Endodermal cell (in vitro differentiated cells): ENCODE measurements around the gene HACE1. TPM values are rescaled to one million over a fixed set of nuclear protein-coding genes. Genes with fewer than 3 reads are reported as not detected.
A peak's percentile ranks its signal among the peaks of the same experiment; 100 is the strongest.

Experiments
- DNase-seq: peaks from one replicate; pipeline ENCODE4 v3.0.0-alpha.2; 2017
- H3K27ac ChIP-seq: 2 replicates; pipeline ENCODE4 v1.5.1; 2013; ENCODE audit warnings: mild to moderate bottlenecking, low read depth, low read length, moderate library complexity
- H3K27me3 ChIP-seq: 2 replicates; pipeline ENCODE4 v1.6.1; 2013; ENCODE audit warnings: mild to moderate bottlenecking, low read length, moderate library complexity; ENCODE audit not compliant: insufficient read depth, control insufficient read depth, poor library complexity, severe bottlenecking
- H3K36me3 ChIP-seq: 2 replicates; pipeline ENCODE4 v1.7.0; 2013; ENCODE audit warnings: mild to moderate bottlenecking, low read length, moderate library complexity; ENCODE audit not compliant: control insufficient read depth, insufficient read depth
- H3K4me1 ChIP-seq: one replicate; pipeline ENCODE4 v1.7.0; 2013; ENCODE audit warnings: low read length; ENCODE audit not compliant: control insufficient read depth, insufficient read depth
- H3K4me3 ChIP-seq: 2 replicates; pipeline ENCODE4 v1.5.1; 2013; ENCODE audit warnings: mild to moderate bottlenecking, low read length, moderate library complexity
- H3K9ac ChIP-seq: 2 replicates; pipeline ENCODE4 v1.6.1; 2013; ENCODE audit warnings: mild to moderate bottlenecking, low read length, moderate library complexity; ENCODE audit not compliant: poor library complexity, severe bottlenecking; ENCODE audit errors: extremely low read depth
- H3K9me3 ChIP-seq: 2 replicates; pipeline ENCODE4 v1.6.1; 2013; ENCODE audit warnings: mild to moderate bottlenecking, low read length, moderate library complexity; ENCODE audit not compliant: control insufficient read depth
- H3K27ac Mint-ChIP-seq: 2 replicates; pipeline ENCODE4 v1.8.0; 2020; ENCODE audit warnings: mixed read lengths
- H3K27me3 Mint-ChIP-seq: 2 replicates; pipeline ENCODE4 v1.8.0; 2021; ENCODE audit warnings: mild to moderate bottlenecking, mixed read lengths; ENCODE audit not compliant: insufficient read depth
- H3K36me3 Mint-ChIP-seq: 2 replicates; pipeline ENCODE4 v1.8.0; 2020; ENCODE audit warnings: low read depth, mixed read lengths
- H3K4me1 Mint-ChIP-seq: 2 replicates; pipeline ENCODE4 v1.8.0; 2020; ENCODE audit warnings: mixed read lengths
- H3K4me3 Mint-ChIP-seq: 2 replicates; pipeline ENCODE4 v1.8.0; 2020; ENCODE audit warnings: mild to moderate bottlenecking, moderate library complexity, mixed read lengths
- H3K9me3 Mint-ChIP-seq: 2 replicates; pipeline ENCODE4 v1.8.0; 2020; ENCODE audit warnings: mild to moderate bottlenecking, mixed read lengths
- WGBS, 2 experiments: methylation state at CpG; one replicate each; pipeline versions ENCODE4 v1.1.5 to v1.1.7; 2013; ENCODE audit warnings: missing lambda C conversion rate in 2 of 2, mixed read lengths in 1 of 2; ENCODE audit not compliant: insufficient coverage in 1 of 2, insufficient read length in 1 of 2; 5-methylcytosine and 5-hydroxymethylcytosine counted together
- total RNA-seq, 2 donors: library from RNA; stranded (reverse); fragmentation: NEBNext Ultra II Directional in 1 of 2; extraction: Animal tissue kit (Norgen Biotek cat#: 25700) in 1 of 2; gene quantifications; 2 replicates in 1 of 2; 3 replicates in 1 of 2; pipeline ENCODE4 v1.2.1, GENCODE V29; 2021
- TF ChIP-seq, protein P1 (sequence below): fragments of 200-600 bp; sonication (generic); conservative IDR thresholded peaks from 2 replicates; pipeline ENCODE4 v1.5.0; 2021; ENCODE audit warnings: antibody characterized with exemption, mild to moderate bottlenecking

Gene HACE1
- total RNA-seq, 2 donors from 2014 or later = 23.7 to 30.1 TPM

DNA sequence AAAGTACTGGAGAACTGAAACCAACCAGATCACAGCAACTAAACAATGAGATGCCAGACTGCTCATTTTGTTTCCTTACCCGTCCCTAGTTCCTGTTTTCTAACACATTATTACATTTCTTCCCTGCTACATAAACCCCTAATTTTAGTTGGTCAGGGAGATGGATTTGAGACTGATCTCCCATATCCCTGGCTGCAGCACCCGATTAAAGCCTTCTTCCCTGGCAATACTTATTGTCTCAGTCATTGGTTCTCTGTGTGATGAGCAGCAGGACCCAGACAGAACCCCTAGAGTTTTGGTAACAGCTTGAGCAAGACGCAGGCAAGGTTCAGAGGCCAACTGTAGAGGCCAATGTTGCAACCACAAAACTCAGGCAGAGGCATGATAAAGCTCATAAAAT, 28.3 kb upstream of the HACE1 start:
- Mint-ChIP-seq H3K36me3 (no peaks in the 10 kb centered on the region), H3K9me3 (peaks cover 20% of the 10 kb centered on the region), H3K27me3 (no peaks in the 10 kb centered on the region), H3K4me3 (no peak overlapping the region), H3K27ac (no peak overlapping the region), H3K4me1 (no peaks in the 10 kb centered on the region)
- Histone ChIP-seq H3K4me3 (no peak overlapping the region), H3K27ac (no peak overlapping the region), H3K4me1 (no peaks in the 10 kb centered on the region), H3K9me3 (peaks cover 15% of the 10 kb centered on the region), H3K27me3 (no peaks in the 10 kb centered on the region), H3K9ac (no peak overlapping the region), H3K36me3 (no peaks in the 10 kb centered on the region)
- 82 to 95% methylated on average over 2 to 3 of the region's 3 CpGs for WGBS, 2 experiments
- TF ChIP-seq, protein P1, sequence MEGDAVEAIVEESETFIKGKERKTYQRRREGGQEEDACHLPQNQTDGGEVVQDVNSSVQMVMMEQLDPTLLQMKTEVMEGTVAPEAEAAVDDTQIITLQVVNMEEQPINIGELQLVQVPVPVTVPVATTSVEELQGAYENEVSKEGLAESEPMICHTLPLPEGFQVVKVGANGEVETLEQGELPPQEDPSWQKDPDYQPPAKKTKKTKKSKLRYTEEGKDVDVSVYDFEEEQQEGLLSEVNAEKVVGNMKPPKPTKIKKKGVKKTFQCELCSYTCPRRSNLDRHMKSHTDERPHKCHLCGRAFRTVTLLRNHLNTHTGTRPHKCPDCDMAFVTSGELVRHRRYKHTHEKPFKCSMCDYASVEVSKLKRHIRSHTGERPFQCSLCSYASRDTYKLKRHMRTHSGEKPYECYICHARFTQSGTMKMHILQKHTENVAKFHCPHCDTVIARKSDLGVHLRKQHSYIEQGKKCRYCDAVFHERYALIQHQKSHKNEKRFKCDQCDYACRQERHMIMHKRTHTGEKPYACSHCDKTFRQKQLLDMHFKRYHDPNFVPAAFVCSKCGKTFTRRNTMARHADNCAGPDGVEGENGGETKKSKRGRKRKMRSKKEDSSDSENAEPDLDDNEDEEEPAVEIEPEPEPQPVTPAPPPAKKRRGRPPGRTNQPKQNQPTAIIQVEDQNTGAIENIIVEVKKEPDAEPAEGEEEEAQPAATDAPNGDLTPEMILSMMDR = no peak
- no peak for DNase-seq

GRCh38 chr6:104887350-104887749, 27.6 kb upstream of the HACE1 start:
- H3K4me1 ChIP-seq = no peaks in the 10 kb centered on the region
- H3K36me3 ChIP-seq = no peaks in the 10 kb centered on the region
- no peaks in the 10 kb centered on the region for H3K4me1 Mint-ChIP-seq
- H3K9ac ChIP-seq = no peak overlapping the region
- no peak overlapping the region for H3K27ac ChIP-seq
- TF ChIP-seq, protein P1 = no peak
- H3K27me3 Mint-ChIP-seq = no peaks in the 10 kb centered on the region
- no peaks in the 10 kb centered on the region for H3K27me3 ChIP-seq
- peaks cover 20% of the 10 kb centered on the region for H3K9me3 Mint-ChIP-seq
- 34 to 81% methylated on average over 2 to 7 of the region's 7 CpGs for WGBS, 2 experiments
- no peaks in the 10 kb centered on the region for H3K36me3 Mint-ChIP-seq
- no peak overlapping the region for H3K27ac Mint-ChIP-seq
- peaks cover 15% of the 10 kb centered on the region for H3K9me3 ChIP-seq
- peak; percentile 56 for DNase-seq
- no peak overlapping the region for H3K4me3 ChIP-seq
- no peak overlapping the region for H3K4me3 Mint-ChIP-seq

GRCh38 chr6:104885518-104886043, 25.9 kb upstream of the HACE1 start:
- H3K27ac Mint-ChIP-seq = no peak overlapping the region
- Histone ChIP-seq H3K9me3 (peaks cover 15% of the 10 kb centered on the region), H3K36me3 (no peaks in the 10 kb centered on the region), H3K4me1 (no peaks in the 10 kb centered on the region), H3K27ac (no peak overlapping the region), H3K9ac (no peak overlapping the region), H3K27me3 (no peaks in the 10 kb centered on the region), H3K4me3 (no peak overlapping the region)
- TF ChIP-seq, protein P1 = no peak
- peaks cover 20% of the 10 kb centered on the region for H3K9me3 Mint-ChIP-seq
- H3K4me1 Mint-ChIP-seq = no peaks in the 10 kb centered on the region
- no peaks in the 10 kb centered on the region for H3K27me3 Mint-ChIP-seq
- no peak overlapping the region for H3K4me3 Mint-ChIP-seq
- H3K36me3 Mint-ChIP-seq = no peaks in the 10 kb centered on the region
- peak; percentile 47 for DNase-seq
- 91 to 95% methylated on average over 18 to 19 of the region's 19 CpGs for WGBS, 2 experiments
